NCI-H187 treated with DMSO at 0.1 percent for 48 hours (cell line): ENCODE data around the gene WDR37.

Experiments
- DNase-seq: peaks from one replicate; lab custom pipeline; 2025; lab: John Stamatoyannopoulos, UW

Gene WDR37

DNA sequence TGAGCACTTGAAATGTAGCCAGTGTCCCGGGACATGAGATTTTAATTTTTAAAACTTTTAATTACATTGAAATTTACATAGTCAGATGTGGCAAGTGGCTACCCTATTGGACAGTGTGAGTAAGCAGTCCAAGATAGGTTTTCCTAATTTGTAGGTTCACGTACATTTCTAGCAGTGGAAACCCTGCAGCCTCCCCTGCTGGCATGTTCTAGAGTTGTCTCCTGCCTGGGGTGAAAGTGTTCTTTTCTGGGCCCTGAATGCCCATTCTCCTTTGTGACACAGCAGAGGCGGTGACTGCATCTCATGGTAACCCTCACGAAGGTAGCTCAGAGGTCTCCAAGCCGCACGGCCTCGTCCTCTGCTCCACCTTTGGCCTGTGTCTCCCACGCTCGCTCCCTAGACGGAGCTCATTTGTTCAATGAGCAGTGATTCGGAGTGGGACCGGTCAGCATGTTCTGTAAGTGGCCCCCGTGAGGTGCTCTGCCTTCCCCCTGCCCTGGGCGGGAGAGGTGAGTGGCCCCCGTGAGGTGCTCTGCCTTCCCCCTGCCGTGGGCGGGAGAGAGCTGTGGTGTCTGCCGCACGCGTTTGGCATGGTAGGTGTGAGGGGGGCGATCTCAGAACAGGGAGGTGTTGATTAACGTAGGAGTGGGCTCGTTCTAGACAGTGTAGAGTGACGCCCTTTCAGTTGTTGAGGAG is 18.0 kb downstream of the WDR37 start:
- DNase-seq: no peak

DNA sequence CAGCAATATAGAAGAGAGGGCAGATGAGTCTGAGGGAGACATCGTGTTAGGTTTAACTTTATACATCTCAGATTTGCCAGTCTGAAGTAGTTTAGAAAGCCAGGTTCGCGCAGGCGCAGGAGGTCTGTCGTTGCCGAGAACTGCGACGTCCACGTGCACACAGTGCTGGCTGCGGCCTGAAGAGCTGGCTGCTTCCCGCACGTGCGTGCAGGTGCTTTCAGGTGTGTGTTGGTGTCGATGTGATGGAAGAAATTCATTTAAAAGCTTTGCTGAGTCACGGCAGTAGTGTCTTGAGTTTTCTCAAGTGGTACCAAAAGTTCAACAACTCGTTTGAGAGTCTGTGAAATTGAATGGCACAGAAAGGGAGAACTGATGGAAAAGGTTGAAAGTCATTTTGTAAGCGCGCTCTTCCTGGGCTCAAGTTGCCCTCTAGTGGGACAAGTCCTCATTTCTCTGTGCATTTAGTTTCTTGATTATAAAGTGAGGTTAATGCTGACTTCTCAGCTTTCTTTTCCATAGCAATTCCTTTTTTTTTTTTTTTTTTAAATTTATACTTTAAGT is 18.6 kb downstream of the WDR37 start:
- no peak for DNase-seq

DNA sequence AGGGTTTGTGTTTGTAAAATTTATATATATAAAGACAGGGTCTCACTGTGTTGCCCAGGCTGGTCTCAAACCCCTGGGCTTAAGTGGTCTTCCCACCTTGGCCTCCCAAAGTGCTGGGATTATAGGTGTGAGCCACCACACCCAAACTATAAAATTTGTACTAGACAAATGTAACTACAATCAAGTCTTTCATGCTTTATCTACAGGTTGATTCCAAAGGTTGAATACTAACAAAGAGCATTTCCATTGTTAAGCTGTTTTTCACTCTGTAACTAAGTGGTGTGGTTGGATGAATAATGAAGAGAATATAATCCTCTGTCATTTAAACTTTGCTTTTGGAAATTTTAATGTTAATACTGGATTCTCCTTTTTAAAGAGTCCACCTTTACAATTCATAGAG is 22.5 kb downstream of the WDR37 start:
- no peak for DNase-seq

GRCh38 chr10:1083581-1083980 is 27.4 kb downstream of the WDR37 start:
- DNase-seq: no peak

GRCh38 chr10:1084011-1084950 is 28.1 kb downstream of the WDR37 start:
- no peak for DNase-seq

- no peak for DNase-seq
These were observed 29.1 kb downstream of the WDR37 start for GRCh38 chr10:1085258-1085657.

GRCh38 chr10:1086787-1087186 is 30.6 kb downstream of the WDR37 start:
- no peak for DNase-seq

DNA sequence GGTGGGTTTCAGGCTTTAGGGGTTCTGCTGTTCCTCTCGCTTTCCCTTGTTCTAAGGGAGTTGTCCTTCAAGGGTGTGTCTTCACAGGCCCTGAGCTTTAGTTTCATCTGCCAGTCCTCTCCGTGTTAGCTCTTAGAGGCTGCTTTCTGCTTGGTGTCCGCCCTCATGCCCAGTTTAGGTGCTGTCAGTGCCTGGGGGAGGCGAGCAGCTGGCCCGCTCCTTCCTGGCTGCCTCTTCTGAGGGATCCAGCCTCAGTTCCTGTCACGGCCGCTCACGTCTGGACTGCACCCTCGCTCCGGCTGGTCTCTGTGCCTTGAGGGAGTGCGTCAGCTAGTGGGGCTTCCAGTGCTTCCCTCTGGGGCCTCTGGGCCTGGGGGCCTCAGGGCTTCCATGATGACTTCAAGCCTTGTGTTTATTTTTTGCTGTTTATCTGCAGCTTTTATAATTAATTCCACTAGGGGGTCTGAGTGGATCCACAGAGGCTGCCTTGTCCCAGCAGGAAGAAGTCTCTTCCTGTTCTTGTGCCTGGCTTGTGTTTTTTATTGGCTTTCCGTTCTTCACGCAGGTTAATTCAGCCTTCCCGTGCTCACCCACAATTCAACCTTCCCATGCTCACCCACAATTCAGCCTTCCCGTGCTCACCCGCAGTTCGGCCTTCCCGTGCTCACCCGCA is 33.0 kb downstream of the WDR37 start:
- no peak for DNase-seq

DNA sequence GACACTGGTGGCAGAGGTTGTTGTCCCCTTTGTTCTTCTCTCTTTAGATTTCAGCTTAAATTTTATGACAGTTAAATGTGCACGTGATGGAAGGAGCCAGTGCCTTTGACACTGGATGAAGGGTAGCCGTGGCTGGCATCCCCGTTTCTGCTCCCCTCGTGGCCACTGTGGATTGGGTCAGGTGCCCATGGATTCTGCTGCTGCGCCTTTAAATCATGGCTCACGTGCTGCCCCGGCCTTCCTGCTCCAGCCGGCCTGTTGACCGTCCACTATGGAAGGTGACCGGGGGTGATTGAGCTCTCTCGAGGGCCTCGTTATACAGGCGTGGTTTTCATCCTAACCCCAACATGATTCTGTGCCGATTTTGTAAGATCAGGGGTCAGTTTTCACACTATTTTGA is 34.5 kb downstream of the WDR37 start:
- no peak for DNase-seq

DNA sequence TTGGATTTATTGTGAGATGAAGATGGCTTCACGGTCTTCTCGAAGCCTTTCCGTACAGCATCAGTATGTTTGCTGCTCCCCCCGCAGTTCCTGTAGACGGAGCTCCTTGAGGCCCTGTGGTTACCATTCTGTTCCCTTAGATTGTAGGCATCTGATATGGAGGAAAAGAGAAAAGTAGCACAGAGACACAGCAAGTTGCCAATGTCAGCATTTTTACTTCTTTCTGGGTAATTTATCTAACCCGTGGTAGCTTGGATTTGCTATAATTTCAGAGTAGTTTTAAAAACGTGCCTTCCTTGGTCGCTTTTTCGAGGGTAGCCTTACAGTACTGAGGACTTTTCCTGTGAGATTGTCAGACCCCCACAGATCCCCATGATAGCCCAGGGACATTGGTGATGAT is 37.5 kb downstream of the WDR37 start:
- no peak for DNase-seq

DNA sequence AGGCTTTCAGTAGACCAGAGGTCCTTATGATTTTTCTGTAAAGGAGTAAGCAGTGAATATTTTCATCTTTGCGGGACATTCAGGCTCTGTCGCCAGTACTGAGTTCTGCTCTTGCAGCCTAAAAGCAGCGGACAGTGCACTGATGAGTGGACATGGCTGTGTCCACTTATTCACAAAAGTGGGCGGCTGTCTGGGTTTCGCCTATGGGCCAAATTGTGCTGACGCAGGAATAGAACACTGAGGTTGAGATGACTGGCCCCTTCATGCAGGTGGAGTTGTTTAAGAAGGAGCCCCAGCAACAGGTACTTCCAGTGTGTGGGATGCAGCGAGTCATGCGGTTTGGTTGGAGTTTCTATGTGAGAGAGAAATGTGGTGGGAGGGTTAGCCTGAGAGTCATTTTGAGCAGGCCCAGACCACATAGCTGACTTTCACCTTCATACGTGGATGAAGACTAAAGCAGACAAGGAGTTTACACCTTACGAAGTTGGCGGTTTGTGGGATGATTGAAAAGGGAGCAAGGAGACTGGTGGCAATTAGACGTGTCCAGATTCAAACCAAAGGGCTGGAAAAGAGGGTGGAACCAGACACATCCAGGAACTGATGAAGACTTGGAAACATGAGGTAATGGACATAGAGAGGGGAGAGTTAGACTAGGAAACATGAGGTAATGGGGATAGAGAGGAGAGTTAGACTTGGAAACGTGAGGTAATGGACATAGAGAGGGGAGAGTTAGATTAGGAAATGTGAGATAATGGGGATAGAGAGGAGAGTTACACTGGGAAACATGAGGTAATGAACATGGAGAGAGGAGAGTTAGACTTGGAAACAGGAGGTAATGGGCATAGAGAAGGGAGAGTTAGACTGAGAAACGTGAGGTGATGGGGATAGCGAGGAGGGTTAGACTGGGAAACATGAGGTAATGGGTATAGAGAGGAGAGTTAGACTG is 38.2 kb downstream of the WDR37 start:
- DNase-seq: no peak

GRCh38 chr10:1095498-1095897 is 39.3 kb downstream of the WDR37 start:
- DNase-seq: no peak

GRCh38 chr10:1096287-1096889 is 40.2 kb downstream of the WDR37 start:
- DNase-seq: no peak

DNA sequence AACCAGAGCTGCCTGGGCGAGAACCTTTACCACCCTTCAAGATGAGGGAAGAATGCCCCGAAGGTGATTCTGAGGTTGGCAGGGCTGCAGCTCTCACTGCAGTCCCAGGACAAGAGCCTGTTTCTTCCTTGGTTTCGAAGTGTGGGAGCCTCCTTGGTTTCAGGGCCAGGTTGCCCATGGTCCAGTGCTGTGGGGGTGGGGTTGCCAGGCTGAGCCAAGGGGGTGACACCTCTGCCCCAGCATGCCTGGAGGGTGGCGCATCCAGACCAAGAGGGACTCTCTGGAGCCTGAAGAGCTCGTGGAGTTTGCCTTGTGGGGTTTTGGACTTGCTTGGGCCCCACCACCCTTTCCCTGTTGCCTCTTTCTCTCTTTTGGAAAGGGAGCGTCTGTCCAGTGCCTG is 41.3 kb downstream of the WDR37 start:
- DNase-seq: no peak

DNA sequence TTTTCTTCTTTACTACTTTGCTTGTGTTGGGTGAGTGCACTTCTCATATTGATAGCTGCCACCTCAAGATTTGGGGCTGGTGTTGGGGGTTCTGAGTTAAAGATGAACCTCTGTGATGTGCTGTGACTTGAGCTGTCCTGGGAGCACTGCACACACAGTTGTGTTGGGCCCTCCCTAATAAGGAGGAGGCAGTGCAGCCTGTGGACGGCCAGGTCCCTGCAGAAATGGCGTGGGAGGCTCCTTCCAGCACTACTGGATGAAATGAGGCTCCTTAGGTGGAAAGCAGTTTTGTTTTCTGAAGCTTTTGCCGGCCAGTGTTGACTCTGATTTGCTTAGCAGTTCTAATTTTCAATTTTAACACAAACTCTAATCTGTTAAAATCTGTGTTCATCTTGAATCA is 44.0 kb downstream of the WDR37 start:
- no peak for DNase-seq

GRCh38 chr10:1100691-1101368 is 44.6 kb downstream of the WDR37 start:
- no peak for DNase-seq

DNA sequence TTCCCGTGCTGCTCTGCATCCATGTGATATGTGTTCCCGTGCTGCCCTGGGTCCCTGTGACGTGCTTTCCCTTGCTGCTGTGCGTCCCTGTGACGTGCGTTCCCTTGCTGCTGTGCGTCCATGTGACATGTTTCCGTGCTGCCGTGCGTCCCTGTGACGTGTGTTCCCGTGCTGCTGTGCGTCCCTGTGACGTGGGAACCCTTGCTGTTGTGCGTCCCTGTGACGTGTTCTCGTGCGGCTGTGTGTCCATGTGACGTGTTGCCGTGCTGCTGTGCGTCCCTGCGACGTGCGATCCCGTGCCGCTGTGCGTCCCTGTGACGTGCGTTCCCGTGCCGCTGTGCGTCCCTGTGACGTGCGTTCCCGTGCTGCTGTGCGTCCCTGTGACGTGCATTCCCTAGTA is 45.8 kb downstream of the WDR37 start:
- no peak for DNase-seq

DNA sequence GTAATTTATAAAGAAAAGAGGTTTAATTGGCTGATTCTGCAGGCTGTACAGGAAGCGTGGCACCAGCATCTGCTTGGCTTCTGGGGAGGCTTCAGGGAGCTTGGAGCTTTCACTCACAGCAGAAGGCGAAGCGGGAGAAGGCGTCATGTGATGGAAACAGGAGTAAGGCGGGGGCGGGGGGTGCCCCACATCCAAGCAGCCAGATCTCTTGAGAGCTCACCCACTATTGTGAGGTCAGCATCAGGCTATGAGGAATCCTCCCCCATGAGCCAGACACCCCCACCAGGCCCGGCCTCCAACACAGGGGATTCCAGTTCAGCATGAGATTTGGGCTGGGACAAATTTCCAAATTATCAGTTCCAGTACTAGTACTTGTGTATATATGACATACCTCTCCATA is 46.2 kb downstream of the WDR37 start:
- no peak for DNase-seq

DNA sequence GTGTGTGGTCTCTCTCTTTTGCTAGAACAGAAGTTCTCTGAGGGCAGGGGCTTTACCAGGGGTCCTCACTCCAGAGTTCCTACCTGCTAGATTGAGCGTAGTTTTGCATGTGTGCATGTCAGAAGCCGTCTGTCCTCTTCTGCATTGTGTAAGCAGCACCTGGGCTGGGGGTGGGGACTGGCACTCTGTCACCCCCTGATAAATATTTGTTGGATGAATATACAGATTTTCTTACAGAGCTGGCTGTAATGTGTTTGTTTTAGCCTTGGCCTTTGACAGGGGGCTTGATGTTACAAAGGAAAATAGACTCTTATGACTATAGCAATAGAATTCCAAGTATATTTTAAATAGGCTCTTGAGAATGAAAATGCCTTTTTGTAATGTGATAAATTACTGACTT is 46.6 kb downstream of the WDR37 start:
- DNase-seq: no peak

GRCh38 chr10:1103551-1103950 is 47.4 kb downstream of the WDR37 start:
- DNase-seq: no peak
